Fibroblast of villous mesenchyme (primary cell): Measurements from ENCODE around the gene ZNF423. TPM values are rescaled to one million over a fixed set of nuclear protein-coding genes. Genes with fewer than 3 reads are reported as not detected.
A peak's percentile ranks its signal among the peaks of the same experiment; 100 is the strongest.

Experiments used
- DNase-seq: peaks from one replicate; pipeline ENCODE4 v3.0.0-alpha.2; 2010; ENCODE audit warnings: low read depth
- H3K4me3 ChIP-seq: 2 replicates; pipeline ENCODE4 v1.5.1; 2011; ENCODE audit warnings: low read depth, mild to moderate bottlenecking, low read length
- CTCF ChIP-seq: IDR thresholded peaks from 2 replicates; pipeline ENCODE4 v1.5.1; 2012; ENCODE audit warnings: low read depth, mild to moderate bottlenecking, low read length; ENCODE audit not compliant: insufficient read depth
- total RNA-seq: library from RNA; depleted of rRNA; stranded (reverse); fragments of >200 nt; gene quantifications from 2 replicates; pipeline ENCODE4 v1.2.3, GENCODE V29; 2012

ZNF423 gene
- total RNA-seq, 1 donor: 0.43 TPM

DNA sequence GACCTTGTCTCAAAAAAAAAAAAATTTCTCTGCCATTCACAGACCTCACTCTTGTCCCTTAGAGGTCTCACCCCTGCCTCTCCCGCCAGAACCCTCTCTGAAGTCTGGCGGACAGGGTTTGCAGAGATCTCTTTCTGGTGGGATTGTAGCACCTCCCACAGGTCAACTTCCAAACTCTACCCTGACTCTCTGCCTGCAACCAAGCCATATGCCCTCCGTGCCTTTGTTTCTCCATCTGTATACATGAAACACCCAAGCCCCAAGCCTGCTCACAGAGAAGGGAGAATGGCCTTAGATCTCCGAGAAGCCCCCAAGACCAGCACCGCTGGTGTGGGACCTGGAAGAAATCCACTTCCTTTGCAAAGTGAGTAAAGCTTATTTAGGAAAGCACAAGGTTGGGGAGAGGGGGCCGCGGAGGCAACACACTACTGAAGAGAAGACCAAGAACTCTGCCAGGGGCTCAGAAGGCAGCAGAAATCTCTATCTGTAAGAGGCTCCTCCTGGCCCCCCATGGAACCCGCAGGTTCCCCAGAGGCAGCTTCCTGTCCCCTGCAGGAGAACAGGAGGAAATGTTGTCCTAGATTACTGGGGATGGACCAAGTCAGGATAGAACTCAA, 262.4 kb downstream of the ZNF423 start:
- H3K4me3 ChIP-seq: no peak overlapping the region
- no peak for TF ChIP-seq CTCF
- no peak for DNase-seq

DNA sequence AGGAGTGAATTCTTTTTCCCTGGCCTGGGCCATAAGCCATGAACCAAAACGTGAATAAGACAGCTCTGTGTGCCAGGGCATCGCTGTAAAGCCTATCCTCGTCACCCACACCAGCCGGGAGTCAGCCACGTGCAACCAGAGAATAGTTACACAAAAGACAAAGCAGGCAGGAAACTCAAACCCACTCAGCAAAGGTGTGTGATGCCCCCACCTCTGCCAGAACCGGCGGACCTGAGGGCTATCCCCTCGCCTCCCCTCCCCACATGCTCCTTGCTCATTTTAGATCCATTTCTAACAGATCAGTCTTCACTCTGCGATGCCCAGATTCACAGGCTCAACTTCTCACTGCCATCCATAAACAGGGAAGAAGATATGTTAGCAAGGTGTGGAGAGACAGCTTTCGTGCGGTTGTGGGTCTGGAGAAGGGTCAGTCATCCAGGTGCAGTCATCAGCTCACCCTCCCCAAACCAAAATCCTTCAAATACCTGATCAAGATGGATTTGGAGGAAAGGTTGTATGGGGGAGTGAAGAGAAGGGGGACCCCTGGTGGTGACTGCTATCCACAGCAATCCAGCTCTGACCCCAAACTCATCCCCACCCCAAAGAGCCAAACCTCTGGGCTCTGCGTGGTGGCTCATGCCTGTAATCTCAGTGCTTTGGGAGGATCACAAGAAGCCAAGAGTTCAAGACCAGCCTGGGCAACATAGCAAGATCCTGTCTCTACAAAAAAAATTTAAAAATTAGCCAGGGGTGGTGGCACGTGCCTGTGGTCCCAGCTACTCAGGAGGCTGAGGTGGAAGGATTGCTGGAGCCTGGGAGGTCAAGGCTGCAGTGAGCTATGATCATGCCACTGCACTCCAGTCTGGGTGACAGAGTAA, 263.1 kb downstream of the ZNF423 start:
- DNase-seq: peak; percentile 13
- H3K4me3 ChIP-seq: no peak overlapping the region
- TF ChIP-seq CTCF: peak; percentile 74

- DNase-seq: no peak
Observed at GRCh38 chr16:49590166-49590871, 265.6 kb downstream of the ZNF423 start.

GRCh38 chr16:49589544-49590031, 266.3 kb downstream of the ZNF423 start:
- H3K4me3 ChIP-seq: no peak overlapping the region
- no peak for TF ChIP-seq CTCF
- DNase-seq: no peak

More at GRCh38 chr16:49590166-49590871, 265.6 kb downstream of the ZNF423 start:
- H3K4me3 ChIP-seq: no peak overlapping the region
- no peak for TF ChIP-seq CTCF

GRCh38 chr16:49588729-49589384, 267.1 kb downstream of the ZNF423 start:
- no peak overlapping the region for H3K4me3 ChIP-seq
- no peak for DNase-seq
- no peak for TF ChIP-seq CTCF

DNA sequence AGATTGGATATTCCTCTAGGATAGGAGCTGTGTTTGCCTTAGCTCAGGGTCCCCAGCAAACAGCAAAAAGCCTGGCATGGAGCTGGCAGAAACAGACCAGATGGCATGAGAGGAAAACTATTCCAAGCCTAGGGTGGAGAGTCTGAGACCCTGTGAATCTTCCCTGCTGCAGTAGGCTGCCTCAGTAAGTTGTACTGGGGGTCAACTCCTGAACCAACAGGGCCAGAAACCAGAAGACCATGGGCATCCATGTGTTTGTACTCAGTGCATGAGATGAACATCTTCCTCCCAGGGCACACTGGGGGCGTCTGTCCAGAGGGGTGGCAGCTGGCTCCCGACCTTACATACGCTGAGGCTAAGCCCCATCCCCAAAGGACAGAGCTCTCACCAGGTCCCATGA, 267.9 kb downstream of the ZNF423 start:
- TF ChIP-seq CTCF: no peak
- DNase-seq: no peak
- no peak overlapping the region for H3K4me3 ChIP-seq
